Choroid plexus epithelial cell (primary cell): Measurements from ENCODE around the gene ADORA1.

Experiments used
- DNase-seq: peaks from one replicate; pipeline ENCODE4 v3.0.0-alpha.2; 2010; ENCODE audit warnings: low read depth
- H3K4me3 ChIP-seq: 2 replicates; pipeline ENCODE4 v1.5.1; 2011; ENCODE audit warnings: low read depth, mild to moderate bottlenecking, control low read depth, low read length, moderate library complexity
- TF ChIP-seq, protein P1 (sequence below): conservative IDR thresholded peaks from 2 replicates; pipeline ENCODE4 v1.5.1; 2011; ENCODE audit warnings: low read depth, mild to moderate bottlenecking, control low read depth, inconsistent platforms, low read length, moderate library complexity

Gene ADORA1

DNA sequence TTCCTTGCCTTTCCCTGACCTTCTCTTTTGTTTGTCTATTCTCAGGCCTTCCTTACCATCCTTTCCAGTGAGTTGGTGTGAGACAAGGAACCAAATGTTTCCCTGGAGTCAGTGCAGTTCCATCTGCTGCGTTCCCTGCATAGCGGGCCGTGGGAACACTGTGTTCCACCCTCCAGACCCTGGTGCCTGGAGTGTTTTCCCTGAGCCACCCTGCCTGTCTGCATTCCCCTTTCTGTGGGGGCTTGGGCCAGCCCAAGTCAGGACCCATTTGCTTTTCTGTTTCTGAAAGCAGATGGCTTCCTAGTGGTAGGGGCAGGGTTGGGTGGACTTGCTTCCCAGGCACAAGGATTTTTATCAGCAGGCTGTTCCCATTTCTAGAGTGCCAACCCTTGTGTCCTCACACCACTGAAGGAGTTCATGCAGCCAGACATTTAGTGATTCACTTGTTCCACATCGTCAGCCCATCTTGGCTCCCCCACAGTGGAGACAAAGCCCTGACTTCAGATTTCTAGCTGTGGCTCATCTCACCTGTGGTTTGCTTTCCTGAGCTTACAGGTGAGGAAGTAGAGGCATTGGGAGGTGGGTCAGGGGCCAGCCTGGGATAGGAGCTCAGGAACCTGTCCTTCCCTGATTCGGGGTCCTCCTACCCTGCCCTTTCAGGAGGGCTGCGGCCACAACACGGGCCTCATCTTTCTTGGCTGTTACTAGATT is 27.6 kb upstream of the ADORA1 start:
- TF ChIP-seq, protein P1, sequence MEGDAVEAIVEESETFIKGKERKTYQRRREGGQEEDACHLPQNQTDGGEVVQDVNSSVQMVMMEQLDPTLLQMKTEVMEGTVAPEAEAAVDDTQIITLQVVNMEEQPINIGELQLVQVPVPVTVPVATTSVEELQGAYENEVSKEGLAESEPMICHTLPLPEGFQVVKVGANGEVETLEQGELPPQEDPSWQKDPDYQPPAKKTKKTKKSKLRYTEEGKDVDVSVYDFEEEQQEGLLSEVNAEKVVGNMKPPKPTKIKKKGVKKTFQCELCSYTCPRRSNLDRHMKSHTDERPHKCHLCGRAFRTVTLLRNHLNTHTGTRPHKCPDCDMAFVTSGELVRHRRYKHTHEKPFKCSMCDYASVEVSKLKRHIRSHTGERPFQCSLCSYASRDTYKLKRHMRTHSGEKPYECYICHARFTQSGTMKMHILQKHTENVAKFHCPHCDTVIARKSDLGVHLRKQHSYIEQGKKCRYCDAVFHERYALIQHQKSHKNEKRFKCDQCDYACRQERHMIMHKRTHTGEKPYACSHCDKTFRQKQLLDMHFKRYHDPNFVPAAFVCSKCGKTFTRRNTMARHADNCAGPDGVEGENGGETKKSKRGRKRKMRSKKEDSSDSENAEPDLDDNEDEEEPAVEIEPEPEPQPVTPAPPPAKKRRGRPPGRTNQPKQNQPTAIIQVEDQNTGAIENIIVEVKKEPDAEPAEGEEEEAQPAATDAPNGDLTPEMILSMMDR = no peak
- no peak overlapping the region for H3K4me3 ChIP-seq
- no peak for DNase-seq

DNA sequence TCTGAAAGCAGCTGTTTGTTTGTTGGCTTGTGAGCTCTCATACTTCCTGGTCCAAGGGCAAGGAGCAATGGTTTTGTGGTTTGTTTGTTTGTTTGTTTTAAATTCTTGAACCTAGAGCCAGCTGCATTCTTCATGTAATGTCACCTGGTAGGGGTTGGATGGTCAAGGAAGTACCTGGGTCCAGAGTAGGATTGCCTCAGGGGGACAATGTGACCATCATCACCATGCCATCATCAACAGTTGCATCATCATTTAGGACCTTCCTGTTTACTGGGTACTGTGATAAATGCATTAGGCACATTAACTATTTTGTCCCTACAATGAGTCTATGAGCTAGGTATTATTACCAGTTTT is 27.0 kb upstream of the ADORA1 start:
- DNase-seq = no peak
- H3K4me3 ChIP-seq = no peak overlapping the region
- TF ChIP-seq, protein P1 = no peak

DNA sequence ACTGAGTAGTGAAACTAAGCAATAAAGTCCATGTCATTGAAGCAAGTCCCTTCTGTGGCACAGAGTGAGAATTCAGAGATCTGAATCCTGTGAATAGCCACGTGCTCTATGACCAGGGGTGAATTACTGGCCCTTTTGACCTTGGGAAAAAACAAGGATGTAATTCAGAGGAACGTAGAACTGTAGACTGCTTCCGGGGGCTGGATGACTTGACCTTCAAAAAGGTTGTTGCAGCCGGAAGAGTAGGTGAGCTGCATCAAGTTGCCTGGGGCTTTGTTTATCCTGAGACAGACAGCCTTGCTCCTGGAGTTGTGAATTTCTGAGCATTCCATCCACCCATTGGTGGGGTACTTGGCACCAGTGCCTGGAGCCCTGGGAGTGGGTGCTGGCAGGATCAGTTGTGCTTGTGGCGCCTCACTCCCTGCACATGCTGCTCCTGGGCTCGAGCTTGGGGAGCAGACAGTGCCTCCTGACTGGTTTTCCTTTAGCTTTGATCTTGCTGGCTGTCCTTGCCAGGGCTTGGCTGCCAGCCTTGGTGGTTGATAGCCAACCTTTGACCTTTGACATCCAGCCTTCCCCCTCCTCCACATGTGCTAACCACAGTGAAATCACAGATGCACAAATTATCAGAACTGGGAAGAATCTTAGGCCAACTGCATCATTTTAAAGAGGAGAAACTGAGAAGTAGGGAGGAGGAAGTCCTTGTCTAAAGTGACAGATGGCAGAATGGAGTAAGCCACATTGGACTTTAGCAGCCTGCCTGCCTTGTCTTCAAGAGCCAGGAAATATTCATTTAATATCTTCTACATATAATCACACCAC is 25.5 kb upstream of the ADORA1 start:
- TF ChIP-seq, protein P1 = no peak
- DNase-seq = no peak
- no peak overlapping the region for H3K4me3 ChIP-seq

DNA sequence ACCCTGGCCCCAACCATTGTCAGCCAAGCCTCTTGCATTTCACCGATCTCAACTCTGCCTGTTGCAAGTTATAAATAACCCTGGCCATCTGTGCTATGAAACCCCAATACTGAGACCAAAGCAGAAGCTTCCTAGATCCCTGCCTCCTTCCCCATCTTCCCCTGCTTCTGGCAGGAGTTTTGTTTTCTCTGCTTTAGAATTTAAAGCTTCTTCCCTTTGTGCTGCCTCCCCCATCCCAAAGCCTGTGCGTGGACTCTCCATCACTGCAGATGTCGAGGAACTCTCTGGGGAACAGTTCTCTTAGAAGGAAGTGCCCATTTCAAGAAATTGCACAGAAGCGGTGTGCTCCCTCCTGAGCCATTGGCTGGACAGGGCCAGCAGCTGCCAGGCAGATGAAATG is 24.3 kb upstream of the ADORA1 start:
- TF ChIP-seq, protein P1 = no peak
- no peak for DNase-seq
- no peak overlapping the region for H3K4me3 ChIP-seq

DNA sequence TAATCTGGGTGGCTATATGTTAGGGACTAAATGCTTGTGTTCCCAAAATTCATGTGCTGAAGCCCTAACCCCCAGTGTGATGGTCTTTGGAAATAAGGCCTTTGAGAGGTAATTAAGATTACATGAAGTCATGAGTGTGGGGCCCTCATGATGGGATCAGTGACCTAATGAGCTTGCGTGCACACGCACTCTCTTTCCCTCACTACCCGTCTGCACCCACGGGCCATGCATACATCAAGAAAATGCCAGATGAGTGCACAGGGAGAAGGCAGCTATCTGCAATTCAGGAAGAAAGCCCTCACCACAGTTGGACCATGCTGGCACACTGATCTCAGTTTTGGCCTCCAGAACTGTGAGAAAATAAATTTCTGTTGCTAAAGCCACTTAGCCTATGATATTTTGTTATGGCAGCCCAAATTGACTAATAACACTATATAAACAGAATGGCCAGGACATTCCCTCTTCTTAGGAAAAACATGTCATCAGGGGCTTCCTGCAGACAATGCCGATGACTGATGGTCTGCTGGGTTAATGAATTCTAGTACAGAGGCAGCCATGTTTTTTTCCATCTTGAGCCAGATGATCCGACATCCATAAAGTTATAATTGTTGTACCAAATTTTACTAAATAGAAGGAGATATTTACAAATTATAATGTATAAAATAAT is 23.6 kb upstream of the ADORA1 start:
- H3K4me3 ChIP-seq = no peak overlapping the region
- TF ChIP-seq, protein P1 = no peak
- no peak for DNase-seq

DNA sequence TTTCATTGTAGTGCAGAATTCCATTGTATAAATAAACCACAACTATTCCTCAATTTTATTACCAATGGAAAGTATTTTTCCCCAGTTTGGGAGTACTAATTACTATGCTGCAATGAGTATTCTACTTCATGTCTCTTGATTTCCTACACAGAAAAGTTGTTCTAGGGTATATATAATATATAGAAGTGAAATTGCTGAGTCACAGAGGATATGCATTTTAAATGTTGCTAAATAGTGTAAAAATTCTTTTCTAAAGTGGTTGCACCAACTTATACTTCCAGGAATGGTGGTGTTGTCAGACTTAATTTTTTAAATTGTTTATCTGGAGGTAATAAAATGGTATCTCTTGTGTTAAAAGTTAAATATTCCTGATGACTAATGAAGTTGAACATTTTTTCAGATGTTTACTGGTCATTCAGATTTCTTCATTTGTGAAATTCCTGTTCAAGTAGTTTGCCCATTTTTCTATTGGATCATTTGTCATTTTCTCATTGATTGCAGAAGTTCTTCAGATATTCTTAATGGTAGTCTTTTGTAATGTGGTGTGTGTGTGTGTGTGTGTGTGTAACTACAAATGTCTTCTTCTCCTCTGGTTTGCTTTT is 22.6 kb upstream of the ADORA1 start:
- TF ChIP-seq, protein P1 = no peak
- DNase-seq = no peak
- H3K4me3 ChIP-seq = no peak overlapping the region
